ENCODE results near the gene TMCO4. TPM values are rescaled to one million over a fixed set of nuclear protein-coding genes. Genes with fewer than 3 reads are reported as not detected.

Gene TMCO4
- total and polyA plus RNA-seq, 8 donors, result 12.6 to 25.1 (median 17.3) TPM

DNA sequence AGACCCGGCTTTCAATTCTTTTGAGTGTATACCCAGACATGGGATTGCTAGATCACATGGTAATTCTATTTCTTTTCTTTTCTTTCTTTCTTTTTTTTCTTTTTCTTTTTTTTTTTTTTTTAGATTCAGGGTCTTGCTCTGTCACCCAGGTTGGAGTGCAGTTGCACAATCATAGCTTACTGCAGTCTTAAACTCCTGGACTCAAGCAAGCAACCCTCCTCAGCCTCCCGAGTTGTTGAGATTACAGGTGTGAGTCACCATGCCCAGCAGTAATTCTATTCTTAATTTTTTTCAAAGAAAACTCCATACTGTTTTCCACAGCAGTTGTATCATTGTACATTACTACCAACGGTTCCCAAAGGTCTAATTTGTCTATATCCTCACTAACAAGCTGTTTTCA is 28.8 kb upstream of the TMCO4 start:
- no peak for FAIRE-seq
- TF ChIP-seq, protein P1, sequence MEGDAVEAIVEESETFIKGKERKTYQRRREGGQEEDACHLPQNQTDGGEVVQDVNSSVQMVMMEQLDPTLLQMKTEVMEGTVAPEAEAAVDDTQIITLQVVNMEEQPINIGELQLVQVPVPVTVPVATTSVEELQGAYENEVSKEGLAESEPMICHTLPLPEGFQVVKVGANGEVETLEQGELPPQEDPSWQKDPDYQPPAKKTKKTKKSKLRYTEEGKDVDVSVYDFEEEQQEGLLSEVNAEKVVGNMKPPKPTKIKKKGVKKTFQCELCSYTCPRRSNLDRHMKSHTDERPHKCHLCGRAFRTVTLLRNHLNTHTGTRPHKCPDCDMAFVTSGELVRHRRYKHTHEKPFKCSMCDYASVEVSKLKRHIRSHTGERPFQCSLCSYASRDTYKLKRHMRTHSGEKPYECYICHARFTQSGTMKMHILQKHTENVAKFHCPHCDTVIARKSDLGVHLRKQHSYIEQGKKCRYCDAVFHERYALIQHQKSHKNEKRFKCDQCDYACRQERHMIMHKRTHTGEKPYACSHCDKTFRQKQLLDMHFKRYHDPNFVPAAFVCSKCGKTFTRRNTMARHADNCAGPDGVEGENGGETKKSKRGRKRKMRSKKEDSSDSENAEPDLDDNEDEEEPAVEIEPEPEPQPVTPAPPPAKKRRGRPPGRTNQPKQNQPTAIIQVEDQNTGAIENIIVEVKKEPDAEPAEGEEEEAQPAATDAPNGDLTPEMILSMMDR (IDR thresholded peaks at IDR 0.05), result no peak
- no peaks in the 10 kb centered on the region for H3K36me3 ChIP-seq
- WGBS, 2 donors, result 74% methylated on average over 3 of the region's 3 CpGs
- H3K27me3 ChIP-seq, result no peaks in the 10 kb centered on the region
- H3K9me3 ChIP-seq, result no peaks in the 10 kb centered on the region
- intact Hi-C loops (cut with DNase I), result no loop called here
- H3K27ac ChIP-seq, result no peak overlapping the region
- no peak for DNase-seq
- no peak overlapping the region for H3K4me3 ChIP-seq
- ATAC-seq, result no peak
- peaks cover 0 to 12% (median 0%) of the 10 kb centered on the region in 3 donors for H3K4me1 ChIP-seq

DNA sequence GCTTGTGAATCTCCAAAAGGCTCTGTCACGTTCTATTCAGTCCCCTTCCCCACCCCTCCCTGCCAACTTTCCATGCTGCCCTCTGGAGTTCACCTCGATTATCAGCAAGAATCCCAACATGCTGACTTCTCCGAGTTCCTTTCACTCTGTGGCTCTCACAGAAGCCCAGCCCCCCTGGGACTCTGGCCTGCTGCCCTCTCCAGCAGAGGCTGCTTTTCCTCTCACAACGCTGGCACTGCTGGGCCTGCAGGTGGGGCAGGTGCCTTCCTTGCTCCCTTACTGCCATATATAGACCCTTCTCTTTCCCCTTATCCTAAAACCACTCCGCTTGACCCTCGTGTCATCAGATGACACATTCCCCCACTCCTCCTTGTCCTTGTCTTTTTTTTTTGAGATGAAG is 25.6 kb upstream of the TMCO4 start:
- no peaks in the 10 kb centered on the region for H3K36me3 ChIP-seq
- 16 to 17% methylated on average over 6 of the region's 6 CpGs for WGBS, 2 donors
- peaks cover 0 to 12% (median 0%) of the 10 kb centered on the region in 3 donors for H3K4me1 ChIP-seq
- no peaks in the 10 kb centered on the region for H3K9me3 ChIP-seq
- intact Hi-C loops (cut with DNase I), result no loop called here
- FAIRE-seq (no peak), DNase-seq (peak; percentile 81 to 92 (median 85)), ATAC-seq (peak; percentile 95 to 99 (median 98))
- TF ChIP-seq, protein P1 (IDR thresholded peaks at IDR 0.05), result no peak
- peak overlapping the region in 1 of 4 donors; percentile 31 for H3K27ac ChIP-seq
- H3K27me3 ChIP-seq, result no peaks in the 10 kb centered on the region
- H3K4me3 ChIP-seq, result no peak overlapping the region

DNA sequence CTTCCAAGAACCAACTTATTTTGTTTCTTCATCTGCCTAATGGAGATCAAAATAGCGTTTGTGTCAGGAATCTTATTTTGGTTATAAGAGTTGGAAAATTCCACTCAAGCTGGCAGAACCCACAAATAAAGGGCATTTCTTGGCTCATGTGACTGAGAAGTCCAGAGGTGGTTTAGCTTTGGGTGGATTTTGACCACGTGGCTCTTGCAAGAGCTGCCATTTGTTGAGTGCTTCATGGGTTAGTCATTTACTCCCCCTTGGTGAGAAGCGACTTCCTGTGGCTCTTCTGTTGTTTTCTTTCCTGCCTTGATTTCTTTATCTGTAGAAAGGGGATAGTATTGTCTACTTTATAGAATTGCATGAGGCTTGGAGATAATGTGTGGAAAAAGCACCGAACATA is 24.8 kb upstream of the TMCO4 start:
- intact Hi-C loops (cut with DNase I), result no loop called here
- Histone ChIP-seq H3K27ac (peak overlapping the region in 1 of 4 donors; percentile 31), H3K36me3 (no peaks in the 10 kb centered on the region), H3K4me3 (no peak overlapping the region), H3K27me3 (no peaks in the 10 kb centered on the region), H3K9me3 (no peaks in the 10 kb centered on the region), H3K4me1 (peaks cover 0 to 18% (median under 1%) of the 10 kb centered on the region in 3 donors)
- TF ChIP-seq, protein P1 (IDR thresholded peaks at IDR 0.05), result no peak
- WGBS, 2 donors, result 67 to 70% methylated on average over 4 of the region's 4 CpGs
- ATAC-seq (no peak), DNase-seq (no peak), FAIRE-seq (no peak)

DNA sequence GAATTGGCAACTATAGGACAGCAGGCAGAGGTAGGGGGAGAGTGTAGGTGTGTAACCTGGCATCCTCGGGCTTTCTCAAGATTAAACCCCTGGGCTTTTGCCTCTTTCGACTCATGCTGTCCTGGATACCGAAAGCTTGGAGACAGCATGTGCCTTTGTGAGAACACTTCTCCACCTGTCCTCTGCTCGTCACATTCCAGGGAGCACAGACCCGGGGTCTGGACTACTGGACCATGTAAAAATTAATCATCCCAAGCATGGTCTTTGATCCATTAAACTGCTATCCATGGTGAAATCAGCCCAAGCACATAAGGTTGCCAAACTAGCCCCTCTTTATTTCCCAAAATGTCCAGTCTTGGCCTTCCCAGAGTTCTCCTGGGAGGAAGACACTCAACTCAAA is 24.3 kb upstream of the TMCO4 start:
- Histone ChIP-seq H3K27me3 (no peaks in the 10 kb centered on the region), H3K27ac (no peak overlapping the region), H3K36me3 (no peaks in the 10 kb centered on the region), H3K9me3 (no peaks in the 10 kb centered on the region), H3K4me3 (no peak overlapping the region), H3K4me1 (peaks cover 0 to 22% (median 6%) of the 10 kb centered on the region in 3 donors)
- DNase-seq, result no peak
- no peak for FAIRE-seq
- 93 to 95% methylated on average over 5 of the region's 5 CpGs for WGBS, 2 donors
- intact Hi-C loops (cut with DNase I), result no loop called here
- ATAC-seq, result no peak
- TF ChIP-seq, protein P1 (IDR thresholded peaks at IDR 0.05), result no peak

DNA sequence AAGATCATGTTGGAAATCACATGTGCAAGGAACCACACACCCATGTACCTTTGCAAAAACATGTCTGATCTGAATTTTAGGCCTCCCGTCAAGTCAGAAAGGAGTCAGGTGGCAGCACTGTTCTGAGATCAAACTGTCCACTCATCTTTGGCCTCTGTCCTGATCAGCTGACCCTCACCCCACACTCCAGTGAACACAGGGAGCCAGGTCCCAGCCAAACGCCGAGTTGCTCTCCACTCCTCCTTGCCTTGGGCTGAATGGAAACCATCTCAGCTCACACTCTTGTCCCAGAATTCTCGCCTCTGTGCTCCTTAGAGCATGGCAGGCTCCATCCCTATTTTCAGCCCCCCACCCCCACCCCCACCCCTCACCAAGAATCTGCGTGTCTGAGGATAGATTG is 20.0 kb upstream of the TMCO4 start:
- intact Hi-C loops (cut with DNase I), result no loop called here
- no peak for DNase-seq
- H3K4me1 ChIP-seq, result peaks cover 25 to 39% (median 28%) of the 10 kb centered on the region in 3 donors
- H3K9me3 ChIP-seq, result no peaks in the 10 kb centered on the region
- no peaks in the 10 kb centered on the region for H3K27me3 ChIP-seq
- no peak overlapping the region for H3K4me3 ChIP-seq
- TF ChIP-seq, protein P1 (IDR thresholded peaks at IDR 0.05), result no peak
- H3K27ac ChIP-seq, result peak overlapping the region in 2 of 4 donors; percentile 34 to 94
- FAIRE-seq, result no peak
- no peaks in the 10 kb centered on the region for H3K36me3 ChIP-seq
- 44 to 54% methylated on average over 5 of the region's 5 CpGs for WGBS, 2 donors
- no peak for ATAC-seq
